ENCODE data around the gene MYO18B.

DNA sequence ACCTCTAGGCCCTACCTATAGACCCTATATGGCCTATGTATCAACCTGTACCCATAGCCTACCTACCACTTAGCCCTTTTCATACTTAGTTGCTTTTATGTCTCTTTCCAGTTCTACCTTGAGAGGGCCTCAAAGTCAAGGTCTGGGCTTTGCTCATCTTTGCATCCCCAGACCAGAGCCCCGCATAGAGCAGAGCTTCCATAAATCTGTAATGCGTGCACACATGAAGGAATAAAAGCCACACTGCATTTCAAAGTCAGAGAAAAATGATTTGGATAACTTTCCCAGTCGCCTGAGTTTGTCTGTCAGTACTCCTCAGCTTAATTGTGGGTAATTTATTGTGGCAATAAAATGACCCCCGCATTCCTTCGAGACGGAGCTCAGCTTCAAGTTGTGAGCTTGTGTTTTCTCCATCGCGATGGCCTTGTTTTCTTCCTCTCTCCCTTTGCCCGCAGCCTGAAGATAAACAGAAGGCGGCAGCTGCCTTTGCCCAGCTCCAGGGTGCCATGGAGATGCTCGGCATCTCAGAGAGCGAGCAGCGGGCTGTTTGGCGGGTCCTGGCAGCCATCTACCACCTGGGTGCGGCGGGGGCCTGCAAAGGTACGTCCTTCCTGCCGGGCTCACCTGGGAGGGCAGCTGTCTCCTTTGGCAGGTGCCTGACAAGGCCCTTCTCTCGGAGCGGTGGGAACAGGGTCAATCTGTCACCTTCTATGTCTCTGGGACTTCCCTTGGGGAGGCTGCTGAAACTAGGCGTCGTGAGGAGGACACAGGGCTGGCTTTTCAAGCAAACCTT is 55.7 kb downstream of the MYO18B start:
- TF ChIP-seq TAF1 (IDR thresholded peaks at IDR 0.05; ENCODE audit: borderline replicate concordance, insufficient read depth, low read length) (no peak), POLR2AphosphoS5 (IDR thresholded peaks at IDR 0.05; ENCODE audit: low read depth, low read length) (no peak), SIN3A (IDR thresholded peaks at IDR 0.05; ENCODE audit: borderline replicate concordance, insufficient read depth, low read length) (no peak)
- TF ChIP-seq, protein P1, sequence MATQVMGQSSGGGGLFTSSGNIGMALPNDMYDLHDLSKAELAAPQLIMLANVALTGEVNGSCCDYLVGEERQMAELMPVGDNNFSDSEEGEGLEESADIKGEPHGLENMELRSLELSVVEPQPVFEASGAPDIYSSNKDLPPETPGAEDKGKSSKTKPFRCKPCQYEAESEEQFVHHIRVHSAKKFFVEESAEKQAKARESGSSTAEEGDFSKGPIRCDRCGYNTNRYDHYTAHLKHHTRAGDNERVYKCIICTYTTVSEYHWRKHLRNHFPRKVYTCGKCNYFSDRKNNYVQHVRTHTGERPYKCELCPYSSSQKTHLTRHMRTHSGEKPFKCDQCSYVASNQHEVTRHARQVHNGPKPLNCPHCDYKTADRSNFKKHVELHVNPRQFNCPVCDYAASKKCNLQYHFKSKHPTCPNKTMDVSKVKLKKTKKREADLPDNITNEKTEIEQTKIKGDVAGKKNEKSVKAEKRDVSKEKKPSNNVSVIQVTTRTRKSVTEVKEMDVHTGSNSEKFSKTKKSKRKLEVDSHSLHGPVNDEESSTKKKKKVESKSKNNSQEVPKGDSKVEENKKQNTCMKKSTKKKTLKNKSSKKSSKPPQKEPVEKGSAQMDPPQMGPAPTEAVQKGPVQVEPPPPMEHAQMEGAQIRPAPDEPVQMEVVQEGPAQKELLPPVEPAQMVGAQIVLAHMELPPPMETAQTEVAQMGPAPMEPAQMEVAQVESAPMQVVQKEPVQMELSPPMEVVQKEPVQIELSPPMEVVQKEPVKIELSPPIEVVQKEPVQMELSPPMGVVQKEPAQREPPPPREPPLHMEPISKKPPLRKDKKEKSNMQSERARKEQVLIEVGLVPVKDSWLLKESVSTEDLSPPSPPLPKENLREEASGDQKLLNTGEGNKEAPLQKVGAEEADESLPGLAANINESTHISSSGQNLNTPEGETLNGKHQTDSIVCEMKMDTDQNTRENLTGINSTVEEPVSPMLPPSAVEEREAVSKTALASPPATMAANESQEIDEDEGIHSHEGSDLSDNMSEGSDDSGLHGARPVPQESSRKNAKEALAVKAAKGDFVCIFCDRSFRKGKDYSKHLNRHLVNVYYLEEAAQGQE (IDR thresholded peaks at IDR 0.05; ENCODE audit: insufficient read depth in 1 of 2, low read depth in 2 of 2, low read length in 2 of 2), result no peak

All from PFSK-1 (cell line).